ENCODE data around the gene WASF3.

WASF3 gene, protein sequence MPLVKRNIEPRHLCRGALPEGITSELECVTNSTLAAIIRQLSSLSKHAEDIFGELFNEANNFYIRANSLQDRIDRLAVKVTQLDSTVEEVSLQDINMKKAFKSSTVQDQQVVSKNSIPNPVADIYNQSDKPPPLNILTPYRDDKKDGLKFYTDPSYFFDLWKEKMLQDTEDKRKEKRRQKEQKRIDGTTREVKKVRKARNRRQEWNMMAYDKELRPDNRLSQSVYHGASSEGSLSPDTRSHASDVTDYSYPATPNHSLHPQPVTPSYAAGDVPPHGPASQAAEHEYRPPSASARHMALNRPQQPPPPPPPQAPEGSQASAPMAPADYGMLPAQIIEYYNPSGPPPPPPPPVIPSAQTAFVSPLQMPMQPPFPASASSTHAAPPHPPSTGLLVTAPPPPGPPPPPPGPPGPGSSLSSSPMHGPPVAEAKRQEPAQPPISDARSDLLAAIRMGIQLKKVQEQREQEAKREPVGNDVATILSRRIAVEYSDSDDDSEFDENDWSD

GRCh38 chr13:26557393-26558073 lies at the start of gene WASF3:
Gene WASF3, plus strand, starts transcription at chr13:26557683. Its CDS starts 84,588 bp downstream, at chr13:26642271.
- TF ChIP-seq EGR1 (IDR thresholded peaks at IDR 0.05) (peak; percentile 91), NFIC (IDR thresholded peaks at IDR 0.05) (no peak), FOXM1 (IDR thresholded peaks at IDR 0.05; ENCODE audit: borderline replicate concordance, low read depth) (no peak), TAF1 (IDR thresholded peaks at IDR 0.05; ENCODE audit: low read depth) (no peak)
- TF ChIP-seq, protein P1, sequence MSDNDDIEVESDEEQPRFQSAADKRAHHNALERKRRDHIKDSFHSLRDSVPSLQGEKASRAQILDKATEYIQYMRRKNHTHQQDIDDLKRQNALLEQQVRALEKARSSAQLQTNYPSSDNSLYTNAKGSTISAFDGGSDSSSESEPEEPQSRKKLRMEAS (IDR thresholded peaks at IDR 0.05) = peak; percentile 74

- TF ChIP-seq FOXM1 (IDR thresholded peaks at IDR 0.05; ENCODE audit: borderline replicate concordance, low read depth) (no peak), YY1 (IDR thresholded peaks at IDR 0.05; ENCODE audit: low read depth) (no peak), CEBPB (IDR thresholded peaks at IDR 0.05) (no peak), EGR1 (IDR thresholded peaks at IDR 0.05) (no peak), EP300 (IDR thresholded peaks at IDR 0.05; ENCODE audit: borderline replicate concordance) (no peak), TAF1 (IDR thresholded peaks at IDR 0.05; ENCODE audit: low read depth) (no peak), ZBTB7A (IDR thresholded peaks at IDR 0.05; ENCODE audit: low read depth) (no peak), TEAD4 (IDR thresholded peaks at IDR 0.05) (no peak), CREB1 (IDR thresholded peaks at IDR 0.05; ENCODE audit: low read depth) (no peak), TCF12 (IDR thresholded peaks at IDR 0.05; ENCODE audit: low read depth) (no peak)
- TF ChIP-seq, protein P1 (IDR thresholded peaks at IDR 0.05) = no peak
Observed at GRCh38 chr13:26508885-26509284, 48.6 kb upstream of the WASF3 start.

GRCh38 chr13:26509491-26509890 lies 48.0 kb upstream of the WASF3 start:
- TF ChIP-seq EP300 (IDR thresholded peaks at IDR 0.05; ENCODE audit: borderline replicate concordance) = no peak
- TF ChIP-seq, protein P1 (IDR thresholded peaks at IDR 0.05) = no peak
- no peak for TF ChIP-seq CEBPB (IDR thresholded peaks at IDR 0.05)
- TF ChIP-seq, protein P2, sequence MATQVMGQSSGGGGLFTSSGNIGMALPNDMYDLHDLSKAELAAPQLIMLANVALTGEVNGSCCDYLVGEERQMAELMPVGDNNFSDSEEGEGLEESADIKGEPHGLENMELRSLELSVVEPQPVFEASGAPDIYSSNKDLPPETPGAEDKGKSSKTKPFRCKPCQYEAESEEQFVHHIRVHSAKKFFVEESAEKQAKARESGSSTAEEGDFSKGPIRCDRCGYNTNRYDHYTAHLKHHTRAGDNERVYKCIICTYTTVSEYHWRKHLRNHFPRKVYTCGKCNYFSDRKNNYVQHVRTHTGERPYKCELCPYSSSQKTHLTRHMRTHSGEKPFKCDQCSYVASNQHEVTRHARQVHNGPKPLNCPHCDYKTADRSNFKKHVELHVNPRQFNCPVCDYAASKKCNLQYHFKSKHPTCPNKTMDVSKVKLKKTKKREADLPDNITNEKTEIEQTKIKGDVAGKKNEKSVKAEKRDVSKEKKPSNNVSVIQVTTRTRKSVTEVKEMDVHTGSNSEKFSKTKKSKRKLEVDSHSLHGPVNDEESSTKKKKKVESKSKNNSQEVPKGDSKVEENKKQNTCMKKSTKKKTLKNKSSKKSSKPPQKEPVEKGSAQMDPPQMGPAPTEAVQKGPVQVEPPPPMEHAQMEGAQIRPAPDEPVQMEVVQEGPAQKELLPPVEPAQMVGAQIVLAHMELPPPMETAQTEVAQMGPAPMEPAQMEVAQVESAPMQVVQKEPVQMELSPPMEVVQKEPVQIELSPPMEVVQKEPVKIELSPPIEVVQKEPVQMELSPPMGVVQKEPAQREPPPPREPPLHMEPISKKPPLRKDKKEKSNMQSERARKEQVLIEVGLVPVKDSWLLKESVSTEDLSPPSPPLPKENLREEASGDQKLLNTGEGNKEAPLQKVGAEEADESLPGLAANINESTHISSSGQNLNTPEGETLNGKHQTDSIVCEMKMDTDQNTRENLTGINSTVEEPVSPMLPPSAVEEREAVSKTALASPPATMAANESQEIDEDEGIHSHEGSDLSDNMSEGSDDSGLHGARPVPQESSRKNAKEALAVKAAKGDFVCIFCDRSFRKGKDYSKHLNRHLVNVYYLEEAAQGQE (IDR thresholded peaks at IDR 0.05; ENCODE audit: low read depth) = no peak
- no peak for TF ChIP-seq ZBTB7A (IDR thresholded peaks at IDR 0.05; ENCODE audit: low read depth)

DNA sequence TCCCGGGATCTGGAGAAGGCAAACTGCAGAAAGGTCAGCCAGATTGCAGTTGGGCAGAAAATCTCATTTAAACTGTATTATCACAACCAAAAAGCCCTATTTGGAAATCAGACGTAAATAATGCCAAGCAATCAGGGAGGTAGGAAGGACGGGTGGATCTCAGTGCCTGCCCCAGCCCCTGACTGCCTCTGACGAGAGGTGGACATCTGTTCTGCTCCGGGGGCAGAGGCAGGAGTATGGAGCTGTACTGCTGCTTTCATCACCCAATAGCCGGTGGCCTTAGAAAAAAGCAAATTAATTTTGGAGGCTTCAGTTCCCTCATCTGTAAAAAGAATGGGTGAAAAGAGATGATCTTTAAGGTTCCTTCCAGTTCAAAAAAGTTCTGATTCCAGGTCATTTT lies 43.6 kb upstream of the WASF3 start:
- TF ChIP-seq TAF1 (IDR thresholded peaks at IDR 0.05; ENCODE audit: low read depth) = no peak
- TF ChIP-seq RAD21 (IDR thresholded peaks at IDR 0.05; ENCODE audit: low read depth) = no peak
- TF ChIP-seq TCF12 (IDR thresholded peaks at IDR 0.05; ENCODE audit: low read depth) = no peak
- no peak for TF ChIP-seq USF1 (IDR thresholded peaks at IDR 0.05)

- TF ChIP-seq CREB1 (IDR thresholded peaks at IDR 0.05; ENCODE audit: low read depth) (no peak), TAF1 (IDR thresholded peaks at IDR 0.05; ENCODE audit: low read depth) (no peak)
- TF ChIP-seq, protein P2 (IDR thresholded peaks at IDR 0.05; ENCODE audit: low read depth) = no peak
Observed at GRCh38 chr13:26515721-26516120, 41.8 kb upstream of the WASF3 start.

DNA sequence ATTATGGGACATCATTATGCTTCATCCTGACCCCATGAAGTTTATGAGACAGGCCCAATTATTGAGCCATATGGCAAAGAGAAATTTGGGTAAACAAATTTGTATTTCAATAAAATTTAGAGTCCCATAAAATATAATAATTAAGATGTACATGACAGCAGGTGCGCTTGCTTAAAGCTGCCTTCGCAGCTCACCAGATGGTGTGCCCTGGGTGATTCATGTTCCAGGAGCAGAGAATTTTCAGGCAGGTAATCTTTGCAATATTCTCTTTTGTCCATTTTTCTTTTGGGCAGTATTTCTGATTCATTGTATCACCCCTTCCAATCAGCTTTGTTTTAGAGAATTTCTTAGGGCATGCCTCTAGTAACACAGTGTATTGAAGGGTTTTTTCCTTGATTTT lies 39.5 kb upstream of the WASF3 start:
- no peak for TF ChIP-seq TAF1 (IDR thresholded peaks at IDR 0.05; ENCODE audit: low read depth)
- TF ChIP-seq FOXM1 (IDR thresholded peaks at IDR 0.05; ENCODE audit: borderline replicate concordance, low read depth) = no peak
- TF ChIP-seq YY1 (IDR thresholded peaks at IDR 0.05; ENCODE audit: low read depth) = no peak
- no peak for TF ChIP-seq USF1 (IDR thresholded peaks at IDR 0.05)
- no peak for TF ChIP-seq EP300 (IDR thresholded peaks at IDR 0.05; ENCODE audit: borderline replicate concordance)
- TF ChIP-seq CREB1 (IDR thresholded peaks at IDR 0.05; ENCODE audit: low read depth) = no peak
- TF ChIP-seq EGR1 (IDR thresholded peaks at IDR 0.05) = no peak
- TF ChIP-seq TEAD4 (IDR thresholded peaks at IDR 0.05) = no peak
- TF ChIP-seq, protein P1 (IDR thresholded peaks at IDR 0.05) = no peak
- TF ChIP-seq TCF12 (IDR thresholded peaks at IDR 0.05; ENCODE audit: low read depth) = no peak
- TF ChIP-seq, protein P2 (IDR thresholded peaks at IDR 0.05; ENCODE audit: low read depth) = no peak
- no peak for TF ChIP-seq RAD21 (IDR thresholded peaks at IDR 0.05; ENCODE audit: low read depth)
- TF ChIP-seq CEBPB (IDR thresholded peaks at IDR 0.05) = no peak
- TF ChIP-seq ZBTB7A (IDR thresholded peaks at IDR 0.05; ENCODE audit: low read depth) = no peak
- TF ChIP-seq NFIC (IDR thresholded peaks at IDR 0.05) = no peak

All from Ishikawa (cell line).